AG09309 (cell line): ENCODE data around the gene FLT3LG.

Experiments used
- DNase-seq: peaks from one replicate; pipeline ENCODE4 v3.0.0-alpha.2; 2010; ENCODE audit warnings: low read depth
- H3K4me3 ChIP-seq: 2 replicates; pipeline ENCODE4 v1.5.1; 2011; ENCODE audit warnings: mild to moderate bottlenecking, low read depth, low read length, moderate library complexity; ENCODE audit not compliant: control insufficient read depth
- CTCF ChIP-seq: IDR thresholded peaks from 2 replicates; pipeline ENCODE4 v1.5.1; 2011; ENCODE audit warnings: mild to moderate bottlenecking, low read depth, low read length, inconsistent platforms; ENCODE audit not compliant: insufficient read depth, control insufficient read depth; ENCODE audit errors: missing control alignments

Gene FLT3LG

GRCh38 chr19:49473868-49474541 is at the start of gene FLT3LG:
Gene FLT3LG, plus strand, starts transcription at chr19:49474215. Its CDS starts 425 bp downstream, at chr19:49474640.
- H3K4me3 ChIP-seq = peak within 1 kb of the TSS; percentile 81
- peak; percentile 34 for DNase-seq
- peak; percentile 93 for TF ChIP-seq CTCF

- DNase-seq = no peak
- no peak for TF ChIP-seq CTCF
- H3K4me3 ChIP-seq = no peak within 1 kb of the TSS
Measured at GRCh38 chr19:49425178-49425577, 48.8 kb upstream of the FLT3LG start, which contains the start of gene GFY. Gene GFY, plus strand, starts transcription at chr19:49425388. Its CDS starts 1,043 bp downstream, at chr19:49426431.

GRCh38 chr19:49425922-49426592 is 48.0 kb upstream of the FLT3LG start:
- TF ChIP-seq CTCF = no peak
- no peak for DNase-seq
- no peak overlapping the region for H3K4me3 ChIP-seq

- H3K4me3 ChIP-seq = no peak overlapping the region
- no peak for TF ChIP-seq CTCF
Measured at GRCh38 chr19:49427339-49427738, 46.7 kb upstream of the FLT3LG start.

GRCh38 chr19:49427855-49428546 is 46.0 kb upstream of the FLT3LG start:
- TF ChIP-seq CTCF = no peak

More at GRCh38 chr19:49427339-49427738, 46.7 kb upstream of the FLT3LG start:
- no peak for DNase-seq

GRCh38 chr19:49428547-49429451 is 45.2 kb upstream of the FLT3LG start:
- DNase-seq = no peak
- H3K4me3 ChIP-seq = no peak overlapping the region
- no peak for TF ChIP-seq CTCF

More at GRCh38 chr19:49427855-49428546, 46.0 kb upstream of the FLT3LG start:
- H3K4me3 ChIP-seq = no peak overlapping the region
- no peak for DNase-seq
